HG02642 (cell line): ENCODE measurements around the gene SCD.
A peak's percentile ranks its signal among the peaks of the same experiment; 100 is the strongest.

Source experiments
- ATAC-seq: cut with Tn5 transposase; IDR thresholded peaks from one replicate; pipeline ENCODE4 v1.9.1; 2021; ENCODE audit warnings: mild to moderate bottlenecking; ENCODE audit not compliant: unreplicated experiment, poor library complexity

Gene SCD

GRCh38 chr10:100339236-100339635 is 7.8 kb upstream of the SCD start:
- peak; percentile 45 for ATAC-seq

DNA sequence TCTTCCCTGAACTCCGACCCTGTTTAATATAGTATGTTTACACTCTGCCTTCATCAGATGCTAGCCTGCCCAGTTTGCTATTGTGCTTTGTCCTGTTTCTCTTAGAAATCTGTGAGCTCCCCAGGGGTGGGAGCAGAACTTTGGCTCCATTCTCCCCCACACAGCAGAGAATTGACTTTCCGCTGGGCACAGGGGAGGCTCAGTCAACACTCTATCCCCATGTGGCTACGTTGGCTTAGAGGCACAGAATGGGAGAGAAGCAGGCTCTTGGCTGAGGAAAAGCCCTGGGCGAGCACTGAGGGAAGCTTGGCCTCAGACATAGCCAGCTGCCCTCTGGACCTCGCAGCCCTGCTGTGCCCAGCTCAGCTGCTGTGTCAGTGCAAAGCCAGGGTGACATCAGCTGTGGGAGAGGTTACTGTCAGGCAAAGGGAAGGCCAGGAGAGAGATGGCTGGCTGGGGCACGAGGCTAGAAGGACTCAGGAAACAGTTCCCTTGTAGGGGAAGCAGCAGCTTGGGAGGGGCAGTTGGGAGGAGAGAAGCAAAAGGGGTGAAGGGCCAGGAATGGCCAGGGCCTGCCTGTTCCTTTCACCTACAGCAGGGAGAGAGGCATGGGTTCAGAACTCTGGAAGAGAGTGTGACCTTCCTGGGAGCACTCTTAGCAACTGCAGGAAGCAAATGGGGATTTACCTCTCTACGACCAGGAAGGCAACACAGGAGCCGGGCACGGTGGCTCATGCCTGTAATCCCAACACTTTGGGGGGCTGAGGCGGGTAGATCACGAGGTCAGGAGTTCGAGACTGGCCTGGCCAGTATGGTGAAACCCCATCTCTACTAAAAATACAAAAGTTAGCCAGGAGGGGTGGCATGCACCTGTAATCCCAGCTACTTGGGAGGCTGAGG is 5.8 kb upstream of the SCD start:
- ATAC-seq: no peak

DNA sequence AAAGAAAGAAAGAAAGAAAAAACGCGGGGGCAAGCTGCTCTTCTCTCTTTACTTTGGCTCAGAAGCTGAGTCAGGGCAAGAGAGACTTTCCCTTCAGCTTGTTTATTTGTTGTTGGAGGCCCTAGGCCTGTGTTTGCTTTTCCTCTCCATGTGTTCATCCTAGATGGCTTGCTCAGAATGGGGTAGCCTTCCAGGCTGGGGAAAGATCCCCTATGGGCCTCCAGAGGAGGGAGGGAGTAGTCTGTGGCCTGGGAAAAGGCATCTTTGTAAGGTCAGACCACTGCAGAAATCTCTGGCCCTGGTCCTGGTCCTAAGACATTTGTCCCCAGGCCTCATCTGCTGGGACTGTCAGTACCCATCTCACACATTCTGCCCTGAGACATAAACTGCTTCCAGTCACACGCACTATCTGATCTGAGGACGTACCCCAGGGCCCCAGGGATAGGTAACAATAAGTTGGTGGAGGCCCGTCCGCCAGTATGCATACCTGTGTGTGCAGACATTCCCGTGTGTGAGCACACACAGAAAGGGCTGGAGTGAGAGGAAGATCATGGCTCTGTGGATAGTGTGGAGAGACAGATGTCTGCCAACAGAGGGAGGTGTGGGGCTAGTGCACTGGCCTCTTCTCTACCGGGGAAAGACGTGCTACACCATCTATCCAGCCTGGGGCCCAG is 4.9 kb upstream of the SCD start:
- ATAC-seq: no peak

DNA sequence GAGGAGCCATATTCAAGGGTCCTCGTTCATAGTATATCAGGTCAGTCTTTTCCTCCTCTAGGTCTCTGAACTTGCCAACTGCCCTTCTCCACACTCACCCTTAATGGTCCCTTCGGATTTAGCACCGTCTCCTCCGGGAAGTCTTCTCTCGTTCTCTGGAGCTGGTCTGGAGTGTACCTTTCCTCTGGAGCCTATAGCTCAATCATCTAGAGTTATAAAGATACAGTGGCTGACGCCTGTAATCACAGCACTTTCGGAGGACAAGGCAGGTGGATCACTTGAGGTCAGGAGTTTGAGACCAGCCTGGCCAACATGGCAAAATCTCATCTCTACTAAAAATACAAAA is 4.4 kb upstream of the SCD start:
- ATAC-seq: no peak

- ATAC-seq: no peak
Measured at GRCh38 chr10:100344241-100344788, 2.7 kb upstream of the SCD start.

GRCh38 chr10:100345570-100346330 is 1.3 kb upstream of the SCD start:
- no peak for ATAC-seq

GRCh38 chr10:100346351-100346764 is 675 bp upstream of the SCD start:
- peak; percentile 60 for ATAC-seq

- no peak for ATAC-seq
Measured at GRCh38 chr10:100347568-100348195, 649 bp downstream of the SCD start.

GRCh38 chr10:100348389-100348927 is 1.4 kb downstream of the SCD start:
- no peak for ATAC-seq

DNA sequence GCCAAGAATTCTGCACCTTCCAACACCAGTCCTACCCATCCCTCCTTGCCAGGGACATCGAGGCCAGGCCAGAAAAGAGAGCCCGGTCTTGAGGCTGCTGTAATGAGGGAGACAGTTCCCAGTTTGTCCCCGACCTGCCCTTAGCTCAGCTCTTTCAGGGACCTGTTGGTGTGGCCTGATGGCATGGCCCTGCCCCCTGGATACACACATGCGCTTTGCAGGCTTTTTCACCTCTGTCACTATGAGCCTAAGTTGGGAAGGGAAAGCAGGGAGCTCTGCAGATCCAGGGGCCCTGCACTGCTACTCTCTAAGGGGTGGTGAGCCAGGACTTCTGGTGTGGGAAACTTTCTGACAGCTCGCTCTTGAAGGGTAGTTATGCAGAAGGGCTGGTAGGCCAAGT is 2.1 kb downstream of the SCD start:
- no peak for ATAC-seq

GRCh38 chr10:100349672-100350071 is 2.6 kb downstream of the SCD start:
- no peak for ATAC-seq

DNA sequence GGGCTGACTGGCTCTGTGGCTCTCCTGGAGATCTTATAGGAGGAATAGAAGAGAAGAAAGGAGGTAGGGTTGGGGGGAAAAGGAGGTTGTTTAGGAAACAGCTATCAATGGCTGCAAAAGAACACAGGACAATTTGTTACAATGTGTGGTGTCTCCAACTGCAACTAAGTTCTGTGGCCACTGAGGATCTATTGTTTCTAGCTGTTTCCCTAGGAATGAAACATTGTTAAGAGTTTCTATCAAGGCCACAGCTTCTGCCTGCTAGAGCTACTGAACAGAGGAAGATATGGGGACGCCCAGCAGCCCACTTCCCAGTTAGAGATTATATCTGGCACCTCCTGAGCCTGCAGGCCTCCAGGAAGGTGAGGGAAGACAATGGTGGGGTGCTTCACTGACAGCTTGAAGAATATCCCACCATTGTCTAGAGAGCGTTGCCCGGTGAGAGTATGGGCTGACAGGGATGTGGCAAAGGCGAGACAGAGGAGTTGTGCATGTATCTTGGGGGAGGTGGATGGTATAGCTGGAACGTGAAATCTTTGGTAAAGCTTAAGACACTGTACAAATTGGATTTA is 4.0 kb downstream of the SCD start:
- no peak for ATAC-seq

- ATAC-seq: no peak
Measured at GRCh38 chr10:100353770-100354485, 6.9 kb downstream of the SCD start.

DNA sequence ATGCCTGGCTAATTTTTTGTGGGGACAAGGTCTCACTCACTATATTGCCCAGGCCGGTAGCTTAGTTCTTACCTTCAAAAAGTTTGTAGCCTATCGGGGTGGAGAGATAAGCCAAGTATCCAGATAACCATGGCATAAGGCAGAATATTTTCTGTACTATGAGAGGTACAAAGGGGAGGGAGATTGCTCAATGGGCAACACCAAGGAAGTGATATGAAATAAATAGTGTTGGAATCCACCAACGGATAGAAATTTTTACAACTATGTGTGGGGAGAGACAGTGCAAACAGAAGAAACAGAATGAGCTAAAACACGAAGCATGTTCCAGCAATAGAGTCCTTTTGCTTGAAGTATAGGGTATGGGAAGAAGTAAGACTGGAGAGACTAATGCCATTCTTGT is 8.1 kb downstream of the SCD start:
- no peak for ATAC-seq

- no peak for ATAC-seq
Measured at GRCh38 chr10:100356067-100357017, 9.3 kb downstream of the SCD start.

DNA sequence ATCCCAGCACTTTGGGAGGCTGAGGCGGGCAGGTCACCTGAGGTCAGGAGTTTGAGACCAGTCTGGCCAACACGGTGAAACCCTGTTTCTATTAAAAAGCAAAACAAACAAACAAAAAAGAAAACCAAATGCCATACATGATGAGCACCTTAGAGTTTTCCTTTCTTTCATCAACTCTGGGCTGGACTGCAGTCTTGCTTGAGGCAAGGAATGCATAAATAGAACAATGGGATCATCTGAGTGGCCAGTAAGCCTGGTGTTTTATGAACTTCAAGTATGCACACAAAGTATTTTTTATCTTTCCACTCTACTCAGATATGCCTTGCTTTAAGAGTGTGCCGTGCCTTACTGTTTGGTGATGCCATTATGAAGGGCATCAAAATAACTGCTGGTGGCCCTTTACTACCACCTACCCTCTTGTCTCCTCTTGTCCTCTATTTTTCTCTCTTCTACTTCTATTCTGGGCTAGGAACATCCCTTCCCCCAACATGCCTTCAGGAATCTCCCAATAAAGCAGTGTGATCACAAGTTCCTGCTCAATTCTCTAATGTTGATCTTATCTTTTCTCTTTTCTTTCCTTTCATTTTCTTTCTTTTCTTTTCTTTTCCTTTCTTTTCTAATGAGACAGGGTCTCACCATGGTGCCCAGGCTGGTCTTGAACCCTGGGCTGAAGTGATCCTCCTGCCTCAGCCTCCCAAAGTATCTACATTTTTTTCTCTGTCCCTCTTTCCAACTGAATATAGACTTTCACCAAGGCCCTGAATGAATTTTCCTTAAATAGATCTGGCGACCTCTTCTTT is 10.2 kb downstream of the SCD start:
- ATAC-seq: no peak

- ATAC-seq: no peak
Measured at GRCh38 chr10:100359030-100359432, 12.0 kb downstream of the SCD start.
